KOPT-K1 (cell line): ENCODE results near the gene TRPM2.

Source experiments
- H3K27ac ChIP-seq: fragments of 200-600 bp; sonication (generic); 2 replicates; pipeline ENCODE4 v1.5.1; 2016; ENCODE audit warnings: antibody characterized with exemption, mild to moderate bottlenecking, low read depth, low read length; ENCODE audit not compliant: poor library complexity, severe bottlenecking
- H3K36me3 ChIP-seq: fragments of 200-600 bp; sonication (generic); 2 replicates; pipeline ENCODE4 v1.5.1; 2017; ENCODE audit warnings: antibody characterized with exemption, mild to moderate bottlenecking, low read length, moderate library complexity; ENCODE audit not compliant: insufficient read depth
- H3K9me3 ChIP-seq: fragments of 200-600 bp; sonication (generic); 2 replicates; pipeline ENCODE4 v1.5.1; 2017; ENCODE audit warnings: antibody characterized with exemption, low read length, mild to moderate bottlenecking; ENCODE audit not compliant: insufficient read depth, poor library complexity, severe bottlenecking

TRPM2 gene

DNA sequence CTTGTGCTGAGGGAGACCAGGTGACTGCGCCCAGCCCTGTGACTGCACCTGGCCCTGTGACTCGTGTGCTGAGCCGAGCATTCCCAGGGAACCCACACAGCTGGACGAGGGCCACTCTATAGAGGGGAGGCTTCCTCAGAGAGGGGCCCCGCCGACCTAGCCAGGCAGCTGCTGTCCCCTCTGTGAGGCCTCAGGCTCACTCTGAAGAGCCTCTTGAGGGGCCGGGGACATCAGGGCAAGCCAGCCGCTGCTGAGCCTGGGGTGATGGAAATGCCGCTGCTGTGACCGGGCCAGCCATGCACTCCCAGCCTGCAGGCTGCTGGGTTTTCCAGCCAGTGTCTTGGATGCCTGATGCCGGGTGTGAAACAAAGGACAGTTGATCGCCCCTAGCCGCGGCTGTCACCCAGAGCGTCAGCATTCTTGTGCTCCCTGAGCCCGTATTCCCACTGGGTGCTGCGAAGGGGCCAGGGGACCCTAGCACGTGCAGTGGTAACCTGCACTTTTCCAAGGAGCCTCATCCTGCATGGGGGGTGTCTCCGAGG lies 36.1 kb upstream of the TRPM2 start:
- Histone ChIP-seq H3K36me3 (peaks cover 57% of the 10 kb centered on the region; the same call in 1 of the 2 replicates), H3K9me3 (no peaks in the 10 kb centered on the region), H3K27ac (no peak overlapping the region)

DNA sequence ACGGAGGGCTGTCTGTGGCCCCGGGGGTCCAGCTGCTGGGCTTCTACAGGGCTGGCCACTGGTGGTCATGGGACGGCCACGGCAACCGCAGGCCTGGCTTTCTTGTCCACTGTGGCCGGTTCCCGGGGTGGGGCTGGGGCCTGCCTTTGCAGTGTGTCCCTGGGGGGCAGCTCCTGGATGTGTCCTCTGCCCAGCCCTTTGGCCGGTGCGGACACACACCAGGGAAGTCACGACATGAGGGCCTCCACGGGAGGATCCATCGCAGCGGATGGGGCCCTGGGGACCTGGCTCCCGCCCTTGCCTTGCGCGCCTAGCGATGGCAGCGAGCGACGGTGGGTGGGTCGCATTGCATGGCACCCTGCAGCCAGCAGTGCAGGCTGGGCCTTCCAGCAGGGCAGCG lies 35.5 kb upstream of the TRPM2 start:
- Histone ChIP-seq H3K27ac (no peak overlapping the region), H3K36me3 (peaks cover 54% of the 10 kb centered on the region; the same call in 1 of the 2 replicates), H3K9me3 (no peaks in the 10 kb centered on the region)

DNA sequence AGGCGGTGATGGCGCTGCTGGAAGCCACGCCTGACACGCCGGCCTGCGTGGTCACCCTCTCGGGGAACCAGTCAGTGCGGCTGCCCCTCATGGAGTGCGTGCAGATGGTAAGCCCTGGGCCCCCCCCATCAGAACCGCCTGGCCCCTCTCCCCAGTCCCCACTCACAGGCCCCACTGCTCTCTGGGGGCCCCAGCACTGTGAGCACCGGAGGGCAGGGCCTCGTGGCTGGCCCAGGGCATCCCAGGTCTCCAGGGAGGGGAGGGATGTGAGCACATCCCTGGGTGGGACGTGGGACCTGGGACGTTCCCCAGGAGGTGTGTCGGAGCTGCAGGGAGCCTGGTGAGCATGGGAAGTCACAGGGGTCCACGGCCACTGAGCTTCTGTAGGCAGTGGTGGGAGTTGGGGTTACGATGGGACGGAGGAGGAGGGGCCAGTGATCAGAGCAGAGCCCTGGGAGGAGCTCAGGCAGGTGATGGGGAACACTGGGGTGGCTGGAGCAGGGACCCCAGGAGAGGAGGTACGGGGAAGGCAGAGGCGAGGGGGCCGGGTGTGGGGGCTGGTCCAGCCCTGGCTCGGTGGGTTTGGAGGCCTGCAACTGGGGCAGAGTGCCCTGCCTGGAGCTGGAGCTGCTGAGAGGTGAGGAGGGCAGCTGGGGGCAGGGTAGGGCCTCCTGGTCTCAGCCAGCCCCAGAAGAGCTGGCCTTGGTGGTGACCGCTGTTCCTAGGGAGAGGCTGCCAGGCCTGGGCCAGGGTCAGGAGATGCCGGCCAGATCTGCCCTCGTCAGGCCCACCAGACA lies 34.7 kb upstream of the TRPM2 start:
- Histone ChIP-seq H3K36me3 (peaks cover 59% of the 10 kb centered on the region; the same call in 1 of the 2 replicates), H3K27ac (no peak overlapping the region), H3K9me3 (no peaks in the 10 kb centered on the region)

DNA sequence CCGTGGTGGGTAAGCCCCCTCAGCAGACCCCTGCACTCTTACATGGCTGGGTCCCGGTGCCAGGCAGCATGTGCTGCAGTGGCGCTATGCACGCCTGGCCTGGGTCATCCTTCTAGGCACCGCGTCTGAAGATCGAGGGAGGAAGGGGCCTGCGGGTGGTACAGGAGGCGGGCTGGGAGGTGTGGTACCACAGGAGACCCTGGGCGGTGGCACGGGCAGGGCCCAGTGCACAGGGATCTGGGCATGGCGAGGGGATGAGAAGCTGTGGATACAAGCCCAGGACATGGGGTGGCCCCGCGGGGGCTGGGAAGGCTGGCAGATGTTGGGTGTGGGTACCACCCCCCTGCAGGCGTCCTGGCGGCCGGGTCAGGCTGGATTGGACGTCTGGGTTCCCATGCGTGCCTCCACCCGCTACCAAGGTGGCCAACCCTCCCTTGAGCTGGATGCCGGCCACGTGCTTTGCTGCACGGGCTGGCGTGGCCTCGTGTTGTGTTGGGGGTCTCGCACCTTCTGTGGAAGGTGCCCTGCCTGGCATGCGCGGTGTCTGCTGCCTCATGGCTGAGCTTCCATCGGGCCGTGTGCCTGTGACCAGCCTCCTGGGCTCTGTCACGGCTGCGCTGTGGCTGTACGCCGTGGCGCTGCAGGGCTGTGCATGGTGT lies 33.9 kb upstream of the TRPM2 start:
- H3K9me3 ChIP-seq: no peaks in the 10 kb centered on the region
- peaks cover 66% of the 10 kb centered on the region for H3K36me3 ChIP-seq
- no peak overlapping the region for H3K27ac ChIP-seq

DNA sequence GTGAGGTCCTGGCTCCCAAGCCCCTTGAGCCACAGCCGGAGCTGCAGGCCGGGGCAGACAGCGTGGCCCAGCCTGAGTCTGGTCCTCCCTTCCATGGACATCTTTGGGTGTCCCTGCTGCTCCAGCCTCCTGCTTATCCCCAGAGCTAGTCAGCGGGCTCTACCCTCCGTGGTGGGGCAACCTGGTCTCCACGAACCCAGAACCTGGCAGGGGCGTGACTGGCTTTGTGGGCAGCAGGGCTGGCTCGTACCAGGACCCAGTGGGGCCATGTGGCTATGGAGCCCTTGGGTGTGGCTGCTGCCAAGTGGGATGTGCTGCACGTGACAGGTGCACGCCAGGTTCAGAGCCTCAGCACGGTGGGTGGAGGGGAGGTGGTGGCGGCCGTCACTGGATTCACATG lies 32.6 kb upstream of the TRPM2 start:
- Histone ChIP-seq H3K27ac (no peak overlapping the region), H3K36me3 (peaks cover 76% of the 10 kb centered on the region), H3K9me3 (no peaks in the 10 kb centered on the region)

DNA sequence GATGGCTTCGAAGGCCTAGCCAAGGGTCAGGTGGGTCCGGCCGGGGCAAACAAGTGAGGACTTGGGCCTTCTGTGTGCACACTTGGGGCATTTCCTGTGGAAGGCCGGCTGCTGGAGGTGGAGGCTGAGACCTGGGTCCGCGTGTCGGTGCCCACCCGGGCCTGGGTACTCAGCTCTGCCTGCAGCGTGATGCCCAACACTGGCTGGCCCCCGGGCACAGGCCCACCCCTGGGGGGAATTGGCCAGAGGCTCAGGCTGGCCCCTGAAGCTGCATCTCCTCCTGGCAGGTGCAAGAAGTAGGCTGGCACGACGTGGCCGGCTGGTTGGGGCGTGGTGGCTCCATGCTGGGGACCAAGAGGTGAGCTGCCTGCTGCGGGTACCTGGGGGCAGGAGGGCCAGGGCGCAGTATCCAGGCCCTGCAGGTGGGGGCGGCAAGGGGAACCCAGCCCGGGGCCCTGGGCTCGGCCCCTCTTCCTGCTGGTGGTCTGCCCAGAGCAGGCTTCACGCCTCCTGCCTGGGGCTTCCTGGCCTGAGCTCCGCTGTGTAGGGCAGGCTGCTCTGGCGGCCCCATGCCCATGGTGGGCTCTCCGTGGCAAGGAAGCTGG lies 31.5 kb upstream of the TRPM2 start:
- H3K27ac ChIP-seq: no peak overlapping the region
- no peaks in the 10 kb centered on the region for H3K9me3 ChIP-seq
- peaks cover 73% of the 10 kb centered on the region for H3K36me3 ChIP-seq

DNA sequence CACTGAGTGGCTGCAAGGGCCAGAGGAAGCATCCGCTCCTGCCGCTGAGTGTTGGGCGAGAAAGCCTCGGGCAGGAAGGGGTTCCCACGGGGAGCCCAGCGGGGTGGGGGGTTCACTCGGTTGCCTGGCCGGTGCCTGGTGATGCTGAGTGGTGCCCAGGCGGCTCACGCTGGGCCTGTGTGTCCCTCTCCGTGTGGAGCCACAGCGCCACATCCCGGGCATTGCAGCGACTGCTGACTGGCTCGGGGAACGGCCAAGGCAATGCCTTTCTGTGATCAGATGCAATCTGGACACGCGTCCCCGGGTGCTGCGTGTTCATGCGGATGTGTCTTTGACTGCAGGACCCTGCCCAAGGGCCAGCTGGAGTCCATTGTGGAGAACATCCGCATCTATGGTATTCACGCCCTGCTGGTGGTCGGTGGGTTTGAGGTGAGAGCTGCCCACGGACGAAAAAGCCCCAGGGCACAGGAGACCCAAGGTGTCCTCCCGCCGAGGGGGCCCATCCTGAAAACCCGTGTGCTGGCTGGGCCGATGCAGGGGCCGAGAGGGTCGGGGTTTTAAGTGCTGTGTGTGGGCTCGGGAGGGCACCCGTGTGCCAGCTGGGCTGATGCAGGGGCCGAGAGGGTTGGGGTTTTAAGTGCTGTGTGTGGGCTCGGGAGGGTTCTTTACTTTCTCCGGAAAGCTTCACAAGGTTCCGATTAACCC lies 30.6 kb upstream of the TRPM2 start:
- no peak overlapping the region for H3K27ac ChIP-seq
- no peaks in the 10 kb centered on the region for H3K9me3 ChIP-seq
- H3K36me3 ChIP-seq: peaks cover 73% of the 10 kb centered on the region

DNA sequence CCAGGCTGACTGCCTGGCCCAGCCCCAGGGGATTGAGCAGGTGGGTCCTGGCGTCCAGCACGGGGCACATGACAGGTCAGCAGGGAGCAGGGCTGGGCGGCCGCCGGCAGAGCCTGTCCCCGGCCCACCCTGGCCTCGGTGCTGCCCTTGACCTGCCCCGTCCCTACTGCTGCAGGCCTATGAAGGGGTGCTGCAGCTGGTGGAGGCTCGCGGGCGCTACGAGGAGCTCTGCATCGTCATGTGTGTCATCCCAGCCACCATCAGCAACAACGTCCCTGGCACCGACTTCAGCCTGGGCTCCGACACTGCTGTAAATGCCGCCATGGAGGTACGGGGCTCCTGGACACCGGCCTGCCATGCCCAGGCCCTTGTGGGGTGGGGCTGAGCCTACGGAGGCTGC lies 29.8 kb upstream of the TRPM2 start:
- Histone ChIP-seq H3K27ac (no peak overlapping the region), H3K36me3 (peaks cover 66% of the 10 kb centered on the region), H3K9me3 (no peaks in the 10 kb centered on the region)

DNA sequence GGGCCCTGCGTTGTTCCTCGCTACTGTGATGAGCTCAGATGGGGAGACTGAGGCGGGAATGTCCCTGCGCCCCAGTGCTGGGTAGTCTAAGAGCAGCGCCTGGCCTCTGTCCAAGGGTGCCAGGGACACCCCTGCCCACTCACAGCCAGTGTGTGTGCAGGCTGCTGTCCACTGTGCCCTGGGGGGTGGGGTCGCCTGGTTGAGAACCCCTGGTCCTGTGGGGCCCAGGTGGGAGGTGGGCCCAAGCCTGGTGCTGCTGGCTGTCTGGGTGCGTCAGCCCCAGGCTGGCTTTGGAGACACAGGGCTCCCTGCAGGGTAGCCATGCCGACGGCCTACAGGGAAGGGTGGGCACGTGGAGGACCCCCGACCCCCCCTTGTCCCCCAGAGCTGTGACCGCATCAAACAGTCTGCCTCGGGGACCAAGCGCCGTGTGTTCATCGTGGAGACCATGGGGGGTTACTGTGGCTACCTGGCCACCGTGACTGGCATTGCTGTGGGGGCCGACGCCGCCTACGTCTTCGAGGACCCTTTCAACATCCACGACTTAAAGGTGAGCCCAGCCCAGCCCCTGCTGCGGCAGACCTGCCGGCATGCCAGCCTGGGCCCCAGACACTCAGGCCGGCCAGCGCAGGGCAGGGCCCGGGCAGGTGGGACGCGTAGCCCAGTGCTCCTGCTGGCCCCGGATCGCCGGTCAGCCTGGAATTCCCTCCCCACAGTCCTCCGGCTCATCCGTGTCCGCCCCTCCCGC lies 29.1 kb upstream of the TRPM2 start:
- Histone ChIP-seq H3K36me3 (peaks cover 59% of the 10 kb centered on the region), H3K9me3 (no peaks in the 10 kb centered on the region), H3K27ac (no peak overlapping the region)

DNA sequence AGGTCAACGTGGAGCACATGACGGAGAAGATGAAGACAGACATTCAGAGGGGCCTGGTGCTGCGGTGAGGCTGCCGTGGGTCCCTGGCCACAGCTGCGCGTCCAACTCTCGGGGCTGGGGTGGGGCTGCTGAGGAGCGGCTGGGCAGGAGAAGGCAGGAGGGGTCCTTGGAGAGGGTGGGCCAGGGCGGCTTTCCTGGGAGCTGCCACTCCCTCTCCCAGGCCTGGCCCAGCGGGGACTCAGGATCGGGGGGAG lies 28.6 kb upstream of the TRPM2 start:
- Histone ChIP-seq H3K9me3 (no peaks in the 10 kb centered on the region), H3K27ac (no peak overlapping the region), H3K36me3 (peaks cover 58% of the 10 kb centered on the region)

DNA sequence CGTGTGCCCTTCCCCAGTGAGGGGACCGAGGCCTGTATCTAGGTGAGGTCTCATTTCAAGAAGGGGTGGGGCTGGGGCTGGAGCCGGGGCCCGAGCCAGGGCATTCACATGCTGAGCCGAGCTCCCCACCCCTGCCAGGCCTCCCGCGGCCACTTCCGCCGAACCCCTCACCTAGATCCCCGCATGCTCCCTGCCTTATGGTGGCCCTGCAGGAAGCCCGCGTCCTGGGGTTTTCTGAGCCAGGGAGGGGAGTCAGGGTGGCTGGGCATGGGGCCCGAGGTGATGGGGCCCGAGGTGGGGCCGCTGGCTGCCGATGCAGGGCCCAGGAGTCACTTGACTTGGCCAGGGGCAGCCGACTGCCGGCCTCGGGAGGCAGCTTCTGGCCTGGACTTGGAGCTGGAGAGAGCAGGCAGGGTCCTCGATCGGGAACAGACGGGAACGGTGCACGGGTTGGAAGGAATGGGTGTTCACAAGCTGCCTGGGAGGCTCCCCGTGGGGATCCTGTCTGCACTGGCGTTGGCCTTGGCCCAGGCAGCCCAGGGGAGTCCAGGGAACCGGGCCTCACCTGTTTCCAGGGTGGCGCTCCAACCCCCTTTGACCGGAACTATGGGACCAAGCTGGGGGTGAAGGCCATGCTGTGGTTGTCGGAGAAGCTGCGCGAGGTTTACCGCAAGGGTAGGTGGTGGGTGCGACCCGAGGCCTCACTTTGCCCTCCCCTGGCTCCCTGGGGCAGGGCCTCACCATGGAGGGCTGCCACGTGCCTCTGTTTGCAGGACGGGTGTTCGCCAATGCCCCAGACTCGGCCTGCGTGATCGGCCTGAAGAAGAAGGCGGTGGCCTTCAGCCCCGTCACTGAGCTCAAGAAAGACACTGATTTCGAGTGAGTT lies 27.8 kb upstream of the TRPM2 start:
- H3K9me3 ChIP-seq: no peaks in the 10 kb centered on the region
- peaks cover 54% of the 10 kb centered on the region for H3K36me3 ChIP-seq
- H3K27ac ChIP-seq: no peak overlapping the region

DNA sequence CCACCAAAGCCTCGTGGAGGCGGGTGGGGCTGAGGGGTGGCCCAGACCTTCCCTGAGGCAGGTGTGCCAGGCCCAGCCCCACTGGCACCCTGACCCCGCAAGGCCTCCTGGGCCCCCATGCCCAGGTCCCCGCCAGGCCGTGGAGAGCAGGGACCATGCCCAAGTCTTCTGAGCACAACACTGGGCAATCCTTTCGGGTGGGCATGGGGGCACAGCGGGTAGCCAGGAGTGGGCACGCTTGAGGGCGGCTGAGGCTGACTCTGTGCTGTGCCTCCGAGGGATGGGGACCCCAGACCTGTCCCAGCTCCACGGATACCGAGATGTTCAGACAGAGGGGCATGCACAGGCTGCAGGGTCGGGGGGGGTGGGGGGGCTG lies 27.2 kb upstream of the TRPM2 start:
- H3K9me3 ChIP-seq: no peaks in the 10 kb centered on the region
- no peak overlapping the region for H3K27ac ChIP-seq
- H3K36me3 ChIP-seq: peaks cover 54% of the 10 kb centered on the region

DNA sequence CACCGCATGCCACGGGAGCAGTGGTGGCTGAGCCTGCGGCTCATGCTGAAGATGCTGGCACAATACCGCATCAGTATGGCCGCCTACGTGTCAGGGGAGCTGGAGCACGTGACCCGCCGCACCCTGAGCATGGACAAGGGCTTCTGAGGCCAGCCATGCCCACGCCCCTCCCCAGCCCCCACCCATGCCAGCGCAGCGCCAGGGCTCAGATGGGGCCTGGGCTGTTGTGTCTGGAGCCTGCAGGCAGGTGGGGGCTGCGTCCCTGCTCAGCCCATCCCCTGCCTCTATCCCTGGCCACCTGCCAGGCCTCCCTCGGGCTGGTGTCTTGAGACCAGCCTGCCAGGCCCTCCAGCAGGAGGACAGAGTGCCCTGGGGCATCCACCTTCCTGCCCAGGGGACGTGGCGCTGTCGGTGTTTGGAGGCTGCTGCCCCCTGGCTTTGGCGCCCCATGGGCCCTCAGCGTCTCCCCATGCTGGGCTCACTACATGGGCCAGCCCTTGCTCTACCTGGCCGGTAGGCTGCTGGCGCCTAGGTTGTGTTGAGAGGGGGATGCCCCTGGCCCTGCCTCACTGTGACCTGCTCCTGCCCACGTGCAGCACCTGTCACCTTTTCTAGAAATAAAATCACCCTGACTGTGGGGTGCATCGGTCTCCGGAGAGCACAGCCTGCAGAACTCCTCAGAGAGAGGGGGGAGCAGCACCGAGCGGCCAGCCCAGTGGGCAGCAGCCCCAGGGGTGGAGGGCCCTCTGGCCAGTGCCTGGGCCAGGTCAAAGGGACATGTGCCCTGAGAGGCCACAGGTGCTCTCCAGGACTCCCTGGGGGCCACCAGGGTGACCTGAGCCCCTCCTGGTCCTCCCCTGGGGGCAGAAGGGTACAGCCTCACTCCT lies 26.5 kb upstream of the TRPM2 start:
- Histone ChIP-seq H3K27ac (no peak overlapping the region), H3K9me3 (no peaks in the 10 kb centered on the region), H3K36me3 (peaks cover 49% of the 10 kb centered on the region)
